SK-N-SH treated with all-trans-retinoic acid at 6 μM for 48 hours (cell line): Measurements from ENCODE around the gene ADGRB2.

Experiments
- ATAC-seq: fragments of 200-7000 bp; cut with Tn5 transposase; 3 replicates; pipeline ENCODE4 v1.9.1; 2020; ENCODE audit warnings: mild to moderate bottlenecking, moderate library complexity
- ARNTL ChIP-seq: fragments of 450-650 bp; formaldehyde crosslinking; IDR thresholded peaks from 2 replicates; pipeline ENCODE4 v1.5.0; 2020; ENCODE audit warnings: low read depth, mild to moderate bottlenecking, moderate library complexity, borderline replicate concordance
- BACH2 ChIP-seq: fragments of 250-450 bp; sonication (Bioruptor Pico); IDR thresholded peaks from 2 replicates; pipeline ENCODE4 v1.9.0; 2021; ENCODE audit warnings: mild to moderate bottlenecking, borderline replicate concordance
- CSDC2 ChIP-seq: fragments of 250-450 bp; sonication (Bioruptor Pico); IDR thresholded peaks from 2 replicates; pipeline ENCODE4 v1.5.0; 2020; ENCODE audit warnings: mild to moderate bottlenecking, moderate library complexity
- GLIS3 ChIP-seq: fragments of 250-450 bp; sonication (Bioruptor Pico); IDR thresholded peaks from 2 replicates; pipeline ENCODE4 v1.5.0; 2020; ENCODE audit warnings: mild to moderate bottlenecking, moderate library complexity
- ISL1 ChIP-seq: fragments of 250-450 bp; sonication (Bioruptor Pico); IDR thresholded peaks from 2 replicates; pipeline ENCODE4 v2.1.2; 2022; ENCODE audit warnings: mild to moderate bottlenecking, moderate library complexity
- OSR1 ChIP-seq: fragments of 250-450 bp; sonication (Bioruptor Pico); IDR thresholded peaks from 2 replicates; pipeline ENCODE4 v1.8.0; 2022; ENCODE audit warnings: moderate library complexity, mild to moderate bottlenecking, inconsistent platforms
- PPARA ChIP-seq: fragments of 250-450 bp; sonication (Bioruptor Pico); IDR thresholded peaks from 2 replicates; pipeline ENCODE4 v1.5.0; 2020; ENCODE audit warnings: mild to moderate bottlenecking, borderline replicate concordance
- SNAI2 ChIP-seq: fragments of 250-450 bp; sonication (Bioruptor Pico); IDR thresholded peaks from 2 replicates; pipeline ENCODE4 v1.5.0; 2020; ENCODE audit warnings: mild to moderate bottlenecking, moderate library complexity
- TCF4 ChIP-seq: fragments of 250-450 bp; sonication (Bioruptor Pico); IDR thresholded peaks from 2 replicates; pipeline ENCODE4 v1.8.0; 2021; ENCODE audit warnings: mild to moderate bottlenecking, moderate library complexity, borderline replicate concordance
- TOX ChIP-seq: fragments of 250-450 bp; sonication (Bioruptor Pico); IDR thresholded peaks from 2 replicates; pipeline ENCODE4 v1.8.0; 2021; ENCODE audit warnings: mild to moderate bottlenecking, moderate library complexity, borderline replicate concordance
- ZC3H10 ChIP-seq: fragments of 250-450 bp; sonication (Bioruptor Pico); IDR thresholded peaks from 2 replicates; pipeline ENCODE4 v1.5.1; 2021; ENCODE audit warnings: mild to moderate bottlenecking, moderate library complexity
- ZFP3 ChIP-seq: fragments of 250-450 bp; sonication (Bioruptor Pico); IDR thresholded peaks from 2 replicates; pipeline ENCODE4 v1.5.0; 2020; ENCODE audit warnings: mild to moderate bottlenecking, moderate library complexity
- ZFP30 ChIP-seq: fragments of 450-650 bp; formaldehyde crosslinking; IDR thresholded peaks from 2 replicates; pipeline ENCODE4 v1.5.0; 2022; ENCODE audit warnings: mild to moderate bottlenecking, moderate library complexity
- ZNF565 ChIP-seq: fragments of 450-650 bp; formaldehyde crosslinking; conservative IDR thresholded peaks from 2 replicates; pipeline ENCODE4 v1.5.0; 2020; ENCODE audit warnings: low read depth, mild to moderate bottlenecking, moderate library complexity
- ZNF70 ChIP-seq: fragments of 450-650 bp; formaldehyde crosslinking; IDR thresholded peaks from 2 replicates; pipeline ENCODE4 v1.5.0; 2020; ENCODE audit warnings: mild to moderate bottlenecking, moderate library complexity
- ZNF8 ChIP-seq: fragments of 450-650 bp; formaldehyde crosslinking; IDR thresholded peaks from 2 replicates; pipeline ENCODE4 v1.5.0; 2020; ENCODE audit warnings: mild to moderate bottlenecking, moderate library complexity
- TF ChIP-seq, protein P1 (sequence below): fragments of 250-450 bp; sonication (Bioruptor Pico); IDR thresholded peaks from 2 replicates; pipeline ENCODE4 v1.8.0; 2020; ENCODE audit warnings: mild to moderate bottlenecking, moderate library complexity, borderline replicate concordance
- TF ChIP-seq, protein P2 (sequence below): fragments of 250-450 bp; sonication (Bioruptor Pico); IDR thresholded peaks from 2 replicates; pipeline ENCODE4 v1.5.0; 2020; ENCODE audit warnings: mild to moderate bottlenecking, moderate library complexity
- TF ChIP-seq, protein P3 (sequence below): fragments of 250-450 bp; sonication (Bioruptor Pico); IDR thresholded peaks from 2 replicates; pipeline ENCODE4 v1.5.1; 2020; ENCODE audit warnings: low read depth, mild to moderate bottlenecking, moderate library complexity
- TF ChIP-seq, protein P4 (sequence below): fragments of 250-450 bp; sonication (Bioruptor Pico); IDR thresholded peaks from 2 replicates; pipeline ENCODE4 v1.8.0; 2021; ENCODE audit warnings: low read depth, mild to moderate bottlenecking, moderate library complexity, borderline replicate concordance

Gene ADGRB2

DNA sequence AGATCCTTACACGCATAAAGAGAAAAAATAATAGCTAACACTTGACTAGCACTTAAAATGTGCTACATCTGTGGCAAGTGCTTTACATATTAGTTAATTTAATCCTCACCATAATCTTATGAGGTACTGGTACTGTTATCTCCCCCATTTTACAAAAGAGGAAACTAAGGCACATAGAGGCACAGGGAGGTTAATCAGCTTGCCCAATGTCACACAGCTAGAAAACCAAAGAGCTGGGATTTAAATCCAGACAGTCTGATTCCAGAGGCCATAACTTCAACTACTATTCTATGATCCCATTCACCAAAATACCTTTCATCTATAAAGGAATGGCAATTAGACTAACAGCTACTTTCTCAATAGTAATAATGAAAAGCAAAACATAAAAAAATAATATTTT lies 40.0 kb upstream of the ADGRB2 start (continued):
- TF ChIP-seq, protein P1, sequence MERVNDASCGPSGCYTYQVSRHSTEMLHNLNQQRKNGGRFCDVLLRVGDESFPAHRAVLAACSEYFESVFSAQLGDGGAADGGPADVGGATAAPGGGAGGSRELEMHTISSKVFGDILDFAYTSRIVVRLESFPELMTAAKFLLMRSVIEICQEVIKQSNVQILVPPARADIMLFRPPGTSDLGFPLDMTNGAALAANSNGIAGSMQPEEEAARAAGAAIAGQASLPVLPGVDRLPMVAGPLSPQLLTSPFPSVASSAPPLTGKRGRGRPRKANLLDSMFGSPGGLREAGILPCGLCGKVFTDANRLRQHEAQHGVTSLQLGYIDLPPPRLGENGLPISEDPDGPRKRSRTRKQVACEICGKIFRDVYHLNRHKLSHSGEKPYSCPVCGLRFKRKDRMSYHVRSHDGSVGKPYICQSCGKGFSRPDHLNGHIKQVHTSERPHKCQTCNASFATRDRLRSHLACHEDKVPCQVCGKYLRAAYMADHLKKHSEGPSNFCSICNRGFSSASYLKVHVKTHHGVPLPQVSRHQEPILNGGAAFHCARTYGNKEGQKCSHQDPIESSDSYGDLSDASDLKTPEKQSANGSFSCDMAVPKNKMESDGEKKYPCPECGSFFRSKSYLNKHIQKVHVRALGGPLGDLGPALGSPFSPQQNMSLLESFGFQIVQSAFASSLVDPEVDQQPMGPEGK (CRISPR knock-in tag), result no peak

DNA sequence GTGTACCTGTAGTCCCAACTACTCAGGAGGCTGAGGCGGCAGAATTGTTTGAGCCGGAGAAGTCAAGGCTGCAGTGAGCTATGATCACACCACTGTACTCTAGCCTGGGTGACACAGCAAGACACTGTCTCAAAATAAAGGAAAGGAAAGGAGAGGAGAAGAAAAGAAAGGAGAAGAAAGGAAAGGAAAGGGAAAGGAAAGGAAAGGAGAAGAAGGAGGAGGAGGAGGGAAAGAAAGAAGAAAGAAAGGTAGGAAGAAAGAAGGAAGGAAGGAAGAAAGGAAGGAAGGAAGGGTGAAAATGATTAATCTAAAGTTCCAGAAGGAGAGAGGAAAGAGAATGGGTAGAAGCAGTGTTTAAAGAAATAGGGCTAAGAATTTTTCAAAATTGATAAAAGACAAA lies 39.5 kb upstream of the ADGRB2 start:
- TF ChIP-seq, protein P1 (CRISPR knock-in tag), result no peak
- TF ChIP-seq ZNF8 (CRISPR knock-in tag) (no peak), ZNF70 (CRISPR knock-in tag) (no peak), ZC3H10 (CRISPR knock-in tag) (no peak), ZFP3 (no peak), CSDC2 (CRISPR knock-in tag) (no peak), BACH2 (CRISPR knock-in tag) (no peak), OSR1 (CRISPR knock-in tag) (no peak), SNAI2 (CRISPR knock-in tag) (no peak), ZFP30 (CRISPR knock-in tag) (no peak), ARNTL (no peak), ISL1 (CRISPR knock-in tag) (no peak), ZNF565 (CRISPR knock-in tag) (no peak), TCF4 (CRISPR knock-in tag) (no peak), TOX (CRISPR knock-in tag) (no peak)
- TF ChIP-seq, protein P2, sequence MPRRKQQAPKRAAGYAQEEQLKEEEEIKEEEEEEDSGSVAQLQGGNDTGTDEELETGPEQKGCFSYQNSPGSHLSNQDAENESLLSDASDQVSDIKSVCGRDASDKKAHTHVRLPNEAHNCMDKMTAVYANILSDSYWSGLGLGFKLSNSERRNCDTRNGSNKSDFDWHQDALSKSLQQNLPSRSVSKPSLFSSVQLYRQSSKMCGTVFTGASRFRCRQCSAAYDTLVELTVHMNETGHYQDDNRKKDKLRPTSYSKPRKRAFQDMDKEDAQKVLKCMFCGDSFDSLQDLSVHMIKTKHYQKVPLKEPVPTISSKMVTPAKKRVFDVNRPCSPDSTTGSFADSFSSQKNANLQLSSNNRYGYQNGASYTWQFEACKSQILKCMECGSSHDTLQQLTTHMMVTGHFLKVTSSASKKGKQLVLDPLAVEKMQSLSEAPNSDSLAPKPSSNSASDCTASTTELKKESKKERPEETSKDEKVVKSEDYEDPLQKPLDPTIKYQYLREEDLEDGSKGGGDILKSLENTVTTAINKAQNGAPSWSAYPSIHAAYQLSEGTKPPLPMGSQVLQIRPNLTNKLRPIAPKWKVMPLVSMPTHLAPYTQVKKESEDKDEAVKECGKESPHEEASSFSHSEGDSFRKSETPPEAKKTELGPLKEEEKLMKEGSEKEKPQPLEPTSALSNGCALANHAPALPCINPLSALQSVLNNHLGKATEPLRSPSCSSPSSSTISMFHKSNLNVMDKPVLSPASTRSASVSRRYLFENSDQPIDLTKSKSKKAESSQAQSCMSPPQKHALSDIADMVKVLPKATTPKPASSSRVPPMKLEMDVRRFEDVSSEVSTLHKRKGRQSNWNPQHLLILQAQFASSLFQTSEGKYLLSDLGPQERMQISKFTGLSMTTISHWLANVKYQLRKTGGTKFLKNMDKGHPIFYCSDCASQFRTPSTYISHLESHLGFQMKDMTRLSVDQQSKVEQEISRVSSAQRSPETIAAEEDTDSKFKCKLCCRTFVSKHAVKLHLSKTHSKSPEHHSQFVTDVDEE (CRISPR knock-in tag), result no peak
- TF ChIP-seq, protein P3, sequence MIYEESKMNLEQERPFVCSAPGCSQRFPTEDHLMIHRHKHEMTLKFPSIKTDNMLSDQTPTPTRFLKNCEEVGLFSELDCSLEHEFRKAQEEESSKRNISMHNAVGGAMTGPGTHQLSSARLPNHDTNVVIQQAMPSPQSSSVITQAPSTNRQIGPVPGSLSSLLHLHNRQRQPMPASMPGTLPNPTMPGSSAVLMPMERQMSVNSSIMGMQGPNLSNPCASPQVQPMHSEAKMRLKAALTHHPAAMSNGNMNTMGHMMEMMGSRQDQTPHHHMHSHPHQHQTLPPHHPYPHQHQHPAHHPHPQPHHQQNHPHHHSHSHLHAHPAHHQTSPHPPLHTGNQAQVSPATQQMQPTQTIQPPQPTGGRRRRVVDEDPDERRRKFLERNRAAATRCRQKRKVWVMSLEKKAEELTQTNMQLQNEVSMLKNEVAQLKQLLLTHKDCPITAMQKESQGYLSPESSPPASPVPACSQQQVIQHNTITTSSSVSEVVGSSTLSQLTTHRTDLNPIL, result no peak
- TF ChIP-seq, protein P4, sequence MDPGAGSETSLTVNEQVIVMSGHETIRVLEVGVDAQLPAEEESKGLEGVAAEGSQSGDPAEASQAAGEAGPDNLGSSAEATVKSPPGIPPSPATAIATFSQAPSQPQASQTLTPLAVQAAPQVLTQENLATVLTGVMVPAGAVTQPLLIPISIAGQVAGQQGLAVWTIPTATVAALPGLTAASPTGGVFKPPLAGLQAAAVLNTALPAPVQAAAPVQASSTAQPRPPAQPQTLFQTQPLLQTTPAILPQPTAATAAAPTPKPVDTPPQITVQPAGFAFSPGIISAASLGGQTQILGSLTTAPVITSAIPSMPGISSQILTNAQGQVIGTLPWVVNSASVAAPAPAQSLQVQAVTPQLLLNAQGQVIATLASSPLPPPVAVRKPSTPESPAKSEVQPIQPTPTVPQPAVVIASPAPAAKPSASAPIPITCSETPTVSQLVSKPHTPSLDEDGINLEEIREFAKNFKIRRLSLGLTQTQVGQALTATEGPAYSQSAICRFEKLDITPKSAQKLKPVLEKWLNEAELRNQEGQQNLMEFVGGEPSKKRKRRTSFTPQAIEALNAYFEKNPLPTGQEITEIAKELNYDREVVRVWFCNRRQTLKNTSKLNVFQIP, result no peak
- no peak for ATAC-seq

DNA sequence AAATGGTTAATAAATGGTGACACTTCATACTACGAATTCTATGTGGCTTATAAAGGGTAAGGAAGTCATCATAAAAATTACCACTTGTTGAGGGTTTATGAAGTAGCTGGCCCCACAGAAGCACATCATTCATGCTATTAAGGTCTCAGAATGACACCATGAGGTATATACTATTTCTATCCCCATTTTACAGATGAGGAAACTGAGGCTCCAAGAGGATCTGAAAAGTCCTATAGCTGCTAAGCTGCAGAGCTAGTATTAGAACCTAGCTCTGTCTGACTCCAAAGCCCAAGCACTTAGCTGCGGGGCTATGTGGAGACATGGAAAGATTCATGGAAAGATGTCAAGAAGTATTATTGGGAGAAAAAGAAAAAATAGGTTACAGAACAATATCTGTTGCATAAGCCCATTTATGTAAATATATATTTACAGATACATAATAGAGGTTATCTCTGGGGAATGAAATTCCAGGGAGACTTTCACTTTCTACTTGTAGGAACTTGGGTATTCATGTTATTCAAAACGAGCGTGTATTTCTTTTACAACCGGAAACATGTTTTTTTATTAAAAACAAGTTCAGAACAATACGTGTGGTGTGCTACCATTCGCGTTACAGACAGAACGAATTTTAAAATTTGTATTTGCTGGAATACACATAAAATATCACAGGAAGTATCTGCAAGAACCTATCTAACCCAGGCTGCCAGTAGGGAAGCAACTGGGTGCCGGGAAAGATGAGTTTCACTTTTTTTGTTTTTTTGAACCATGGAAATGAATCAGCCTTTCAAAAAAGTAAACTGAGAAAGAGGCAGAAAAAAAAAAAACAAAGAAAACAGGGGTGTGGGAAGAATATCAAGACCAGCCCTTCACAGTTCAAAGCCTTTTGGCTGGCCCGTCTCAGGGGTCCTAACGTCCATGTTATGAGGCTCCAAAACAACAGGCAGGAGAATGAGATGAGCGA lies 38.3 kb upstream of the ADGRB2 start:
- ATAC-seq, result no peak
- TF ChIP-seq ZFP30 (CRISPR knock-in tag) (no peak), OSR1 (CRISPR knock-in tag) (no peak), PPARA (no peak), ZNF70 (CRISPR knock-in tag) (no peak), BACH2 (CRISPR knock-in tag) (no peak), ZNF565 (CRISPR knock-in tag) (no peak), ZNF8 (CRISPR knock-in tag) (no peak), CSDC2 (CRISPR knock-in tag) (no peak), ARNTL (no peak), GLIS3 (no peak), ZFP3 (no peak)
- TF ChIP-seq, protein P2 (CRISPR knock-in tag), result no peak
